GM18517 (cell line): ENCODE measurements around the gene HS6ST2.

ENCODE experiments used
- ATAC-seq: cut with Tn5 transposase; IDR thresholded peaks from one replicate; pipeline ENCODE4 v1.9.1; 2021; ENCODE audit warnings: mild to moderate bottlenecking, moderate library complexity; ENCODE audit not compliant: unreplicated experiment

HS6ST2 gene

DNA sequence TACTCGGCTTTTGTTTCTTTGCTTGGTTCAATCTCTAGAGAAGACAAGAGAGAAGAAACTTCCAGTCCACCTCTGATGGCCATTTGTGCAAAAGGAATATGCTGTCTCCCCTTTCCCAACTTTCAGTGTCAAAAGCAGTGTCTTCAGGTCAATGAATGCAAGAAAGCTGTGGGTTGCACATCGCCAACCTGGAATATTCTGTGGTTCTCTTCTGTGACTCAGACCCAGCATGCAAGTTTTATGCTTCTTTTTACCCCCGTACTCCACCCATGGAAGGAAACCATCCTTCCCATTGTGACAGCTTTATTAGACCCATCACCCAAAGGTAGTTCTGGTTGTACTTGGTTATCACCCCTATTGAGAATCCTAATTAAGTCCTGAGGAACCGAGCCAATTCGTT, 334.0 kb downstream of the HS6ST2 start:
- no peak for ATAC-seq

DNA sequence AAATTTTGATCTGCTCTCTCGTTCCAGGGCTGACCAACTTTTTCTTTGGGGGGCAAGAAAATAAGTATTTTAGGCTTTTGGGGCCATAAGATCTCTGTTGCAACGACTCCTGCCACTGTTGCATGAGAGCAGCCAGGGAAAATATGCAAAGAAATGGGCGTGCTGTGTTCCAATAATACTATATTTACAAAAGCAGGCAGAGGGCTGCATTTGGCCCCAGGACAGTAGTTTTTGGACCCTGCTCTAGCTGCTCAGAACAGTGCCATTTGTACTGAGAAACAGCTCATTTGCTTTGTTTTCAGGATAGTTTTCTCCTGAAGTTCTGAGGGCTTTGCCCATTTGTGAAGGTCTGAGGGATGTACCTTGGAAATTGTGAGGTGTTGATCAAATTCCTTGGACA, 334.5 kb downstream of the HS6ST2 start:
- ATAC-seq, result no peak

GRCh38 chrX:132623300-132623699, 335.1 kb downstream of the HS6ST2 start:
- no peak for ATAC-seq

- ATAC-seq, result no peak
These were observed 336.3 kb downstream of the HS6ST2 start for GRCh38 chrX:132622130-132622529.

DNA sequence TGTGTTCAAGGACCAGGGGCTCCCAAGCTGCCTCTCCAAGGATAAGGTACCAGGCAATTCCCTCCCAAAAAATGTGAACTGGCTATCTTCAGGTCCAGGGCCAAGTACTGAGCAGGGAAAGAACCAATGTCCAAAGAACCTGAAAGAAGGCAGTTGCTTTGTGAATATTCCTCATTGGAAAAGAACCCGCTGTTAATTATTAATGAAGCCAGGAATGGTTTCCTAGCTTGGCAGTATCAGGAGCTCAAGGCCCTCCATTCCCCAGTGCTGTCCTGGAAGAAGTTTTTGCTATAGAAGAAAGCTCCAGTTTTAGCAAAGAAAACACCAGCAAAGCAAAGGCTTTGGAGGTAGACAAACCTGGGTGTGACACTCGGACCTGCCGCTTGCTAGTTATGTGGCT, 339.6 kb downstream of the HS6ST2 start:
- no peak for ATAC-seq

- ATAC-seq, result no peak
These were observed 342.9 kb downstream of the HS6ST2 start for GRCh38 chrX:132615391-132616131.

DNA sequence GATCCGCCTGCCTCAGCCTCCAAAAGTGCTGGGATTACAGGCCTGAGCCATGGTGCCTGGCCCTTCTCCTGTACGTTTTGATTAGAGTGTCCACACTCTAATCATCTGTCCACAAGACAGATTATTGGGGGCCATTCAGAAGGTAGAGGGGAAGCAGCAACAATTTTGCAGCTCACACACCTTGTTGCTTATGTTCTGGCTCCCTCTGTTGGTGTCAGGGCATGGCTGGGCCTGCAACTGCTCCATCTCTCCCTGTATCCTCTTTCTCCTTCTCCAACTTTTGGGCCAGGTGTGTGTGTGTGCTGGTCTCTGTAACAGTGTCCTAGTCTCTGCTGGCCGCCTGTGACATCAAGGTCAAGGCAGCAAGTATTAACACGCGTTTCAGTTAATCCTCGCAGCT, 344.1 kb downstream of the HS6ST2 start:
- ATAC-seq, result no peak

DNA sequence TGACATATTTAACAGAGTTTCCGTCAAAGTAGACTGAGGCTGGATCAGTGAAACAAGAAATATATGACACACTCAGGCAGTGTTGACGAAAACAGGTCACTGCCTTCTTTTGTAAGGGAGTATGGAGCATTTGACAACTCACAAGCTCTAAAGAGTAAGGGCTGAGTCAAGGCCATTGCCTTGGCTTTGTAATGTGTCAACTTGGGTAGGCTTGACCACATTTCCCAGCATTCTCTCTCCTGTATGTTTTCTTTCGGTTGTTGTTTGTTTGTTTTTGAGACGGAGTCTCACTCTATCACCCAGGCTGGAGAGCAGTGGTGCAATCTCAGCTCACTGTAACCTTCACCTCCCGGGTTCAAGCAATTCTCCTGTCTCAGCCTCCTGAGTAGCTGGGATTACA, 344.6 kb downstream of the HS6ST2 start:
- no peak for ATAC-seq

- peak; percentile 51 for ATAC-seq
These were observed 345.4 kb downstream of the HS6ST2 start for GRCh38 chrX:132612821-132613564.

DNA sequence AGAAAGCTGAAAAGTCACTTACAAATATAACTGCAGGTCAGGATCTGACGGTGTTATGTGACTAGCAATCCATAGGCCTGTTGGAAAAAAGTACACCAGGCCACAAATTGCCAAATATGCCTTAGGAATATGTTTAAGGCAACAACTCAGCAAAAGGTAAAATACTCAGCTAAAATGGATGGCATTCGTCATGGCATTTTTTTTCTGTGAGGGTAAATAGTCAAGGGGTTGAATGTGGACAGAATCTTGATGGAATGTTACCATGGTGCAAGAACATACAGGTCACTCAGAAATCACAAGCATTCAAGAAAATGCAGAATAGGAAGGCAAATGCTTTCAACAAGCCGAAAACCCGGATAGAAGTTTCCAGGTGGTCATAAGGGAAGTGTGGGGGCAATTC, 347.9 kb downstream of the HS6ST2 start:
- ATAC-seq, result no peak

DNA sequence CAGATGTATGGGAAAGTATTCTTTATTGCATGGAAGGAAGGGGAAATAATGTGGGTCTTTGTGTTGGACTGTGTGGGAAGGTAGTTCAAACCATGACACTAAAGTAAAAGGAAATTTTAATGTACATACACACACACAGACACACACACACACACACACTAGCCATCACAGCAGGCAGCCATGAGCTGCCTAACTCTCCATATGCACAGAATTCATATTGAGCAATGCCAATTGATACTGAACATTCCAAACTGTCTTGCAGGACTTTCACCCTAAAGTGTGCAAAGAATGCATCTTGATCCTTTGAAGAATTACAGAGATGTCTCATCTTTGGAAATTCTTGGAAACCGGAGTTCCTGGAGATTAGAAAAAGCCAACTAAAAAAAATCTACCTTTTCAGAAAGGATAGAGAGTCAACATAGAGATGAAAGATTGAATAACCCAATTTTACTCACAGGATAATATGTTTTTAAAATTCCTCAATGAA, 349.0 kb downstream of the HS6ST2 start:
- ATAC-seq, result no peak

- ATAC-seq, result no peak
These were observed 354.6 kb downstream of the HS6ST2 start for GRCh38 chrX:132603700-132604286.

GRCh38 chrX:132602701-132603100, 355.7 kb downstream of the HS6ST2 start:
- ATAC-seq, result no peak

DNA sequence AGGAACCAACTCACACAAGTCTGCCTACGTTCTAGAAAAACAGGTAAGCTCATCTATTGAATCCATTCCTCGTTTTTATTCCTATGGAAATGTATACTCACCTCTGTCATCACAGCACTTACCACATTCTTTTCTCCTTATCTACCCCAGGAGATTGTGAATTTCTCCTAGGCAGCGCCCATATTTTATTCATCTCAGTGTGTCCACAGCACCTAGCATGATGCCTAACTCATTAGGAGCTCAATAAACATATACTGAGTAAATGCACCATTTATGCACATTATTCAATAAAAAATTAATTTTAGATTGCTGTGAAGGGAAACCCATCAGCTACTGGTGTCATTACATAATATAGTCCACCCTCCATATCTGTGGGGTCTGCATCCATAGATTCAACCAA, 363.4 kb downstream of the HS6ST2 start:
- ATAC-seq, result no peak

DNA sequence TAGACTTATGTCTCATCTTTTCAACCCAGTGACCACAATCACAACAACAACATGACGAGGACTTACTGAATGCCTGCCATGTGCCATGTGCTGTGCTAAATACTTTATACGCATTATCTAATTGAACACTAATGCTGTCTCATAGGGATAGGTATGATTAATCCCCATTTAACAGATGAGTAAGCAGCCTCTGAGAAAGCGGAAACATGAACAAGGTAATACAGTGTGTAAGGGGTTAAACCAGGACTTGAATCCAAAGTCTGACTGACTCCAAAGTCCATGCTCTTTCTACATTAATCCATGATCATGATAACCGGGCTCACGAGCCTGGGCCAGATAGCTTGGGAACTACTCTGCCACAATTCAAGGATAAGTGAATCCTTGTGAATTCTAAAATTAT, 364.3 kb downstream of the HS6ST2 start:
- ATAC-seq, result no peak

DNA sequence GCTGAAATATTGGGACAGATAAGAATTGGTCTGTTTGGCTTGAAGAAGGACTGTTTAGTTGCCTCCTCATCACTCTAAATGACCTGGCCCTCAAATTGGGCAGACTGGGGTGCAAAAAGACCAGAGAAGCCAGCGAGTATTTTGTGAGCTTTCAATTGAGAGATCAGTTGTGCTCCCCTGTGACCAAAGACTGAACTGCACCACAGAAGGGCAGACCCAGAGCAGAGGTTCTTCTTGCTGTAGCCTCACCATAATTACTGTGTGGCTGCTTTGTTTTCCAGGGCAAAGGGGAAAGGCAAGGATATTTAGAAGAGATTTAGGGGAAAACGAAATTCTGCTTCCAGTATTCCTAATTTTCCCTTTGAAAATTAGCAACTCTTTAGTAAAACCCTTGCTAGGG, 365.5 kb downstream of the HS6ST2 start:
- ATAC-seq, result no peak

DNA sequence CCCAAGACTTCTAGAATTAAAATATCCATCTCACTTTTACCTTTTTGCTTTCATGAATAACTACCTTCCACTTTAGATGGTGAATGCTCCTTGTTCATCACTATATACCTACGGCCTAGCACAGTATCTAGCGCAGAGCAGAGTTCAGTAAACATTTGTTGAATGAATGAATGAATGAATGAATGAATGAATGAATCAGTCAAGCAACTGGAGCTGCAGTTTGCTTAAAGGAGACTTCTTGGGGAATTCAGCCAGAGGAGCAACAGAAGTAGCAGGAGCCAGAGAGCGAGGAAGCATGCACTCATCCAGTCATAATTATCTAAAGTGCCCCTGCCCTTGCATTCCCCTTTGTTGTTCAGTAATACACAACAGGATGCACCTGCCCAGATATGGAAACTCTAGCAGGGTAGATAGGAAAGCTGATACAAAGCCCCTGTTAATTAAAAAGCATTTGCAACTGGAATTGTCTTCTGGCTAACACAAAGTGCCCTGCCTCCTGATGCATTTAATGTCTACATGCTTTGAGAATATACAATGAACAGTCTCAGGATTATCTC, 366.6 kb downstream of the HS6ST2 start:
- no peak for ATAC-seq

GRCh38 chrX:132590350-132591026, 367.9 kb downstream of the HS6ST2 start:
- no peak for ATAC-seq

- ATAC-seq, result no peak
These were observed 373.5 kb downstream of the HS6ST2 start for GRCh38 chrX:132584936-132585335.

DNA sequence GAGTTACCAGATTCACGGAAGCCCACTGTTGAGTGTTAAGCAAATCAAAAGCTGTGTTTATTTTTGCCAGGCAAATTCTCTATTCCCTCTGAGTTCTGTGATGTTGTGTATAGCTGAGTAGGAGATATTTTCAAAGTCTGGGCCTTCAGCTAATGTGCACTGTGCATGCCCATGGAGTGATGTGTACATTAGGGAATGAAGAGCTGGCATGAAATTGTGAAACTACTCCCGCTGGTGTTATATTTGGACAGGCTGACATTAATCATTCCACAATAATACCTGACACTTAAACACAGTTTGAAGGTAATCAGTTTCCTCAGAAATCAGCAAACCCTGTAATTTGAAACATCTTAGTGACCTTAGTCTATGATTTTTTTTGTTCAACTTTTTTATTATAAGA, 381.5 kb downstream of the HS6ST2 start:
- ATAC-seq, result no peak
